GM18858 (cell line): ENCODE data around the gene GPS1.

Source experiments
- ATAC-seq: cut with Tn5 transposase; IDR thresholded peaks from one replicate; pipeline ENCODE4 v1.9.1; 2021; ENCODE audit not compliant: unreplicated experiment

GPS1 gene

GRCh38 chr17:82086941-82087906 lies 35.5 kb downstream of the GPS1 start:
- no peak for ATAC-seq

GRCh38 chr17:82087961-82088837 lies 36.5 kb downstream of the GPS1 start:
- ATAC-seq, result no peak

- no peak for ATAC-seq
These were observed 37.4 kb downstream of the GPS1 start for GRCh38 chr17:82088838-82089722.

- no peak for ATAC-seq
These were observed 38.2 kb downstream of the GPS1 start for GRCh38 chr17:82089723-82090548.

- no peak for ATAC-seq
These were observed 39.0 kb downstream of the GPS1 start for GRCh38 chr17:82090549-82091263.

GRCh38 chr17:82091264-82092066 lies 39.8 kb downstream of the GPS1 start:
- ATAC-seq, result no peak

GRCh38 chr17:82092094-82092586 lies 40.4 kb downstream of the GPS1 start:
- no peak for ATAC-seq

GRCh38 chr17:82092628-82092994 lies 40.9 kb downstream of the GPS1 start:
- ATAC-seq, result no peak

GRCh38 chr17:82092995-82093751 lies 41.5 kb downstream of the GPS1 start:
- no peak for ATAC-seq

- no peak for ATAC-seq
These were observed 43.5 kb downstream of the GPS1 start for GRCh38 chr17:82094931-82095776.

- no peak for ATAC-seq
These were observed 44.3 kb downstream of the GPS1 start for GRCh38 chr17:82095777-82096708.

- no peak for ATAC-seq
These were observed 45.0 kb downstream of the GPS1 start for GRCh38 chr17:82096709-82097183.

GRCh38 chr17:82097184-82097918 lies 45.7 kb downstream of the GPS1 start:
- no peak for ATAC-seq

GRCh38 chr17:82097919-82098168 lies 46.1 kb downstream of the GPS1 start:
- peak; percentile 12 for ATAC-seq
